Endothelial cell of umbilical vein (primary cell): ENCODE measurements around the gene LOXL4. TPM values are rescaled to one million over a fixed set of nuclear protein-coding genes. Genes with fewer than 3 reads are reported as not detected.

Experiments used
- BruUV-seq: library from RNA; stranded (reverse); fragments of 400-500 nt; replicated peaks from 2 replicates; lab custom pipeline; 2021; lab: Mats Ljungman, UMichigan
- CTCF ChIA-PET: fragments of 300-600, 350-600 bp; sonication (Branson Sonifier 250); formaldehyde crosslinking; loops from one replicate; lab custom pipeline; 2021; ENCODE audit warnings: antibody characterized with exemption, inconsistent platforms; lab: Charles Lee
- POLR2A ChIA-PET: fragments of 300-600, 350-600 bp; sonication (Branson Sonifier 250); formaldehyde crosslinking; loops from one replicate; lab custom pipeline; 2021; ENCODE audit warnings: antibody characterized with exemption, inconsistent platforms; lab: Charles Lee
- DNase-seq: peaks from one replicate; pipeline ENCODE4 v3.0.0-alpha.2; 2011; ENCODE audit warnings: low read depth, low spot score
- FAIRE-seq: peaks from 2 replicates; lab custom pipeline; 2011; peaks lifted over from hg19 to GRCh38; lab: Jason Lieb, UNC
- H2AFZ ChIP-seq: 2 replicates; pipeline ENCODE4 v1.6.0; 2012; ENCODE audit warnings: low read depth, low read length, control low read depth, inconsistent platforms
- H3K27ac ChIP-seq: 2 replicates; pipeline ENCODE4 v1.5.1; 2011; ENCODE audit warnings: low read depth, mild to moderate bottlenecking, control low read depth, low read length, moderate library complexity; ENCODE audit not compliant: insufficient read depth
- H3K27me3 ChIP-seq, 2 experiments: 2 replicates each; pipeline versions ENCODE4 v1.6.0 to v1.6.1; 2011; ENCODE audit warnings: low read length in 2 of 2, mixed read lengths in 1 of 2; ENCODE audit not compliant: control insufficient read depth in 2 of 2, insufficient read depth in 2 of 2
- H3K36me3 ChIP-seq, 2 experiments: 2 replicates in 1 of 2; 3 replicates in 1 of 2; pipeline ENCODE4 v1.5.1; 2011; ENCODE audit warnings: low read length in 2 of 2, mild to moderate bottlenecking in 1 of 2, moderate library complexity in 1 of 2; ENCODE audit not compliant: control insufficient read depth in 2 of 2, insufficient read depth in 2 of 2; ENCODE audit errors: extremely low read depth in 1 of 2
- H3K4me1 ChIP-seq: 3 replicates; pipeline ENCODE4 v1.5.1; 2011; ENCODE audit warnings: mild to moderate bottlenecking, low read length; ENCODE audit not compliant: control insufficient read depth, insufficient read depth; ENCODE audit errors: extremely low read depth
- H3K4me2 ChIP-seq: 2 replicates; pipeline ENCODE4 v1.6.1; 2011; ENCODE audit warnings: low read length, control low read depth, mixed read lengths; ENCODE audit not compliant: insufficient read depth
- H3K4me3 ChIP-seq, 3 experiments: fragments of 200-600 bp in 1 of 3; sonication (generic), shearing (Covaris generic) in 1 of 3; replicated peaks in 1 of 3; 2 replicates each; pipeline ENCODE4 v1.5.1; 2011 to 2016; ENCODE audit warnings: control low read depth in 3 of 3, low read length in 3 of 3, mild to moderate bottlenecking in 2 of 3, inconsistent platforms in 1 of 3, low read depth in 1 of 3, moderate library complexity in 1 of 3; ENCODE audit not compliant: insufficient read depth in 1 of 3
- H3K79me2 ChIP-seq: 2 replicates; pipeline ENCODE4 v1.6.0; 2012; ENCODE audit warnings: low read length, inconsistent platforms; ENCODE audit not compliant: control insufficient read depth, insufficient read depth
- H3K9ac ChIP-seq: replicated peaks from 2 replicates; pipeline ENCODE3; 2011; ENCODE audit warnings: low read length, control low read depth; ENCODE audit not compliant: insufficient read depth; ENCODE audit errors: extremely low read depth
- H3K9me1 ChIP-seq: replicated peaks from 3 replicates; pipeline ENCODE4 v1.6.0; 2011; ENCODE audit warnings: mild to moderate bottlenecking, low read length; ENCODE audit not compliant: control insufficient read depth, insufficient read depth; ENCODE audit errors: extremely low read depth
- H3K9me3 ChIP-seq: replicated peaks from 2 replicates; pipeline ENCODE4 v1.5.1; 2012; ENCODE audit warnings: low read length, inconsistent platforms; ENCODE audit not compliant: control insufficient read depth, insufficient read depth
- H4K20me1 ChIP-seq: replicated peaks from 2 replicates; pipeline ENCODE3; 2011; ENCODE audit warnings: mild to moderate bottlenecking, low read length; ENCODE audit not compliant: control insufficient read depth, insufficient read depth; ENCODE audit errors: extremely low read depth
- EZH2 ChIP-seq: IDR thresholded peaks from 2 replicates; pipeline ENCODE4 v1.6.1; 2012; ENCODE audit warnings: borderline replicate concordance, low read depth, mild to moderate bottlenecking, moderate library complexity, low read length, inconsistent platforms; ENCODE audit not compliant: severe bottlenecking
- FOS ChIP-seq: IDR thresholded peaks from 2 replicates; pipeline ENCODE4 v1.6.1; 2011; ENCODE audit warnings: mild to moderate bottlenecking, low read length, moderate library complexity, borderline replicate concordance; ENCODE audit not compliant: insufficient read depth
- GATA2 ChIP-seq: IDR thresholded peaks from 2 replicates; pipeline ENCODE4 v1.7.0; 2011; ENCODE audit warnings: low read depth, mild to moderate bottlenecking, moderate library complexity, mixed read lengths, low read length; ENCODE audit not compliant: insufficient read length, insufficient read depth
- JUN ChIP-seq: IDR thresholded peaks from 2 replicates; pipeline ENCODE4 v1.6.1; 2011; ENCODE audit warnings: borderline replicate concordance, low read depth; ENCODE audit not compliant: insufficient read length, insufficient read depth
- MYC ChIP-seq: IDR thresholded peaks from one replicate; pipeline ENCODE4 v1.6.1; 2011; ENCODE audit warnings: mild to moderate bottlenecking, low read depth, low read length
- POLR2A ChIP-seq: IDR thresholded peaks from 2 replicates; pipeline ENCODE4 v1.6.1; 2012; ENCODE audit warnings: low read depth, mild to moderate bottlenecking, control low read depth, low read length
- POLR2AphosphoS5 ChIP-seq: IDR thresholded peaks from 2 replicates; pipeline ENCODE4 v1.6.1; 2012; ENCODE audit warnings: low read depth, mild to moderate bottlenecking, control low read depth, low read length, moderate library complexity; ENCODE audit not compliant: insufficient read depth
- dilution Hi-C: fragments of 300-500 bp; cut with MboI; formaldehyde crosslinking; loops from one replicate; pipeline ENCODE4 v1.15.0; 2019; ENCODE audit warnings: low sequenced_read_pairs; ENCODE audit not compliant: extremely low pct_ligation_motif_present
- intact Hi-C: fragments of 100-400 bp; cut with micrococcal nuclease; formaldehyde crosslinking; loops from one replicate; pipeline ENCODE4 v1.10.0; 2022
- polyA plus RNA-seq, 4 experiments: library from polyadenylated mRNA; depleted of rRNA in 3 of 4; stranded (reverse) in 3 of 4; unstranded in 1 of 4; fragments of >200 nt; gene quantifications; 2 replicates each; pipeline versions ENCODE4 v1.2.1 to v1.2.3, GENCODE V29; 2011 to 2012; ENCODE audit warnings: missing spikeins in 1 of 4
- total RNA-seq: library from RNA; stranded (reverse); gene quantifications from 2 replicates; pipeline ENCODE4 v1.2.3, GENCODE V29; 2021
- TF ChIP-seq, protein P1 (sequence below): IDR thresholded peaks from 2 replicates; pipeline ENCODE4 v1.6.1; 2011; ENCODE audit not compliant: insufficient read depth, insufficient read length
- TF ChIP-seq, protein P2 (sequence below), 2 donors: IDR thresholded peaks; 1 replicate in 1 of 2; 2 replicates in 1 of 2; pipeline ENCODE4 v1.5.1; 2011; ENCODE audit warnings: low read length in 2 of 2, mild to moderate bottlenecking in 2 of 2, moderate library complexity in 2 of 2, control low read depth in 1 of 2, inconsistent platforms in 1 of 2, low read depth in 1 of 2; ENCODE audit not compliant: insufficient read depth in 1 of 2; ENCODE audit errors: extremely low read depth in 1 of 2

The LOXL4 gene
- total and polyA plus RNA-seq, 2 donors (not counting 3 experiments of a cell fraction or from before 2014, with no cell fraction given) = 1.4 to 1.9 TPM

DNA sequence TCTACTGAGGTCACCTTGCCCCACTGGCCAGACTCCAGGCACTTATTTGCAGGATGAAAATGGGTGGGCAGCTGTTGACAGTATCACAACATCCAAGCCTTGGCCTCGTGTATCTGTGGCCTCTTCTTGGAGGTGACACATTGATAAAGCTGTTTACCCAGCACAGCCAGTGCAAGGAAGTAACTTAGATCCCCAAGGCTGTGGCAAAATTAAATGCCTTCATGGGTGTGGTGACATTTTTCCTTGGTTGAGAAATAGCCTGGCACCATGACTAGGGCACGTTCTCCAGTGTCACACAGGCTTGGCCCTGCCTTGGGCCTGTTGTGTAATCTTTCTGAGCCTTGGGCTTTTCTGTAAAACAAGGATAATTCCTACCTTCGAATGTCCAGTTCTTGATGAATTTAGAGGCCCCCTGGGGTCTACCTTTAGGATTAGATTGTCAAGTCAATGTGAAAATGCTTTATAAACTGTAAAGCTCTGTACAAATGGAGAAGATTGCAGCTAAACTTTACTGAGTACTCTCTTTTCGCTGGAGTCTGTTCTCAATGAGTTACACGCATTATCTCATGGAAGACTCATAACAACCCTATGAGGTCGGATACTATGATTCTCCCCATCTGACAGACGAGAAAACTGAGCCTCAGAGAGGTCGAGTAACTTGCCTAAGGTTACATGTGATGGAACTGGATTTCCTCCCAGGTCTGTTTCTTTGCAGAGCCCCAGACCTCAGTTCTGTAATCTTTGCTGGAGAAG, 46.7 kb upstream of the LOXL4 start:
- FAIRE-seq = peak; percentile 28
- H3K9me3 ChIP-seq = no peaks in the 10 kb centered on the region
- no peaks in the 10 kb centered on the region for H3K79me2 ChIP-seq
- H3K27ac ChIP-seq = no peak overlapping the region
- H4K20me1 ChIP-seq = no peaks in the 10 kb centered on the region
- H3K9ac ChIP-seq = no peak overlapping the region
- TF ChIP-seq POLR2A (no peak), EZH2 (no peak), JUN (no peak), GATA2 (no peak), MYC (no peak), FOS (no peak), POLR2AphosphoS5 (no peak)
- TF ChIP-seq, protein P1, sequence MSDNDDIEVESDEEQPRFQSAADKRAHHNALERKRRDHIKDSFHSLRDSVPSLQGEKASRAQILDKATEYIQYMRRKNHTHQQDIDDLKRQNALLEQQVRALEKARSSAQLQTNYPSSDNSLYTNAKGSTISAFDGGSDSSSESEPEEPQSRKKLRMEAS = no peak
- TF ChIP-seq, protein P2, sequence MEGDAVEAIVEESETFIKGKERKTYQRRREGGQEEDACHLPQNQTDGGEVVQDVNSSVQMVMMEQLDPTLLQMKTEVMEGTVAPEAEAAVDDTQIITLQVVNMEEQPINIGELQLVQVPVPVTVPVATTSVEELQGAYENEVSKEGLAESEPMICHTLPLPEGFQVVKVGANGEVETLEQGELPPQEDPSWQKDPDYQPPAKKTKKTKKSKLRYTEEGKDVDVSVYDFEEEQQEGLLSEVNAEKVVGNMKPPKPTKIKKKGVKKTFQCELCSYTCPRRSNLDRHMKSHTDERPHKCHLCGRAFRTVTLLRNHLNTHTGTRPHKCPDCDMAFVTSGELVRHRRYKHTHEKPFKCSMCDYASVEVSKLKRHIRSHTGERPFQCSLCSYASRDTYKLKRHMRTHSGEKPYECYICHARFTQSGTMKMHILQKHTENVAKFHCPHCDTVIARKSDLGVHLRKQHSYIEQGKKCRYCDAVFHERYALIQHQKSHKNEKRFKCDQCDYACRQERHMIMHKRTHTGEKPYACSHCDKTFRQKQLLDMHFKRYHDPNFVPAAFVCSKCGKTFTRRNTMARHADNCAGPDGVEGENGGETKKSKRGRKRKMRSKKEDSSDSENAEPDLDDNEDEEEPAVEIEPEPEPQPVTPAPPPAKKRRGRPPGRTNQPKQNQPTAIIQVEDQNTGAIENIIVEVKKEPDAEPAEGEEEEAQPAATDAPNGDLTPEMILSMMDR (IDR thresholded peaks at IDR 0.05; ENCODE audit: extremely low read depth in 1 of 2, insufficient read depth in 1 of 2, low read depth in 1 of 2, low read length in 2 of 2) = no peak
- no peaks in the 10 kb centered on the region for H3K9me1 ChIP-seq
- H3K4me1 ChIP-seq = peaks cover 16% of the 10 kb centered on the region
- no peak overlapping the region for H3K4me2 ChIP-seq
- no peak for DNase-seq
- ChIA-PET CTCF (interaction anchor here (1.1 to 7.3 kb wide), 2 partner anchors 15 to 143 kb away, joined by 3 to 264 read pairs; no protein-coding TSS in a partner anchor), POLR2A (no interaction called here)
- no peak overlapping the region for H2AFZ ChIP-seq
- intact Hi-C loops = loop anchor here (5.0 kb wide), 1 partner anchor 153 kb away; no protein-coding TSS in a partner anchor
- H3K36me3 ChIP-seq = no peaks in the 10 kb centered on the region
- H3K4me3 ChIP-seq = no peak overlapping the region
- dilution Hi-C loops = no loop called here
- no TSS peak for BruUV-seq
- peaks cover 0 to 10% of the 10 kb centered on the region in 2 experiments for H3K27me3 ChIP-seq
